Amniotic epithelial cell (primary cell): ENCODE data around the gene GRPEL1.
A peak's percentile ranks its signal among the peaks of the same experiment; 100 is the strongest.

Experiments used
- DNase-seq: peaks from one replicate; pipeline ENCODE4 v3.0.0-alpha.2; 2010; ENCODE audit warnings: low read depth

The GRPEL1 gene

GRCh38 chr4:7045553-7045952 is 22.3 kb downstream of the GRPEL1 start:
- DNase-seq = no peak

GRCh38 chr4:7044137-7044930 is 23.5 kb downstream of the GRPEL1 start:
- no peak for DNase-seq

DNA sequence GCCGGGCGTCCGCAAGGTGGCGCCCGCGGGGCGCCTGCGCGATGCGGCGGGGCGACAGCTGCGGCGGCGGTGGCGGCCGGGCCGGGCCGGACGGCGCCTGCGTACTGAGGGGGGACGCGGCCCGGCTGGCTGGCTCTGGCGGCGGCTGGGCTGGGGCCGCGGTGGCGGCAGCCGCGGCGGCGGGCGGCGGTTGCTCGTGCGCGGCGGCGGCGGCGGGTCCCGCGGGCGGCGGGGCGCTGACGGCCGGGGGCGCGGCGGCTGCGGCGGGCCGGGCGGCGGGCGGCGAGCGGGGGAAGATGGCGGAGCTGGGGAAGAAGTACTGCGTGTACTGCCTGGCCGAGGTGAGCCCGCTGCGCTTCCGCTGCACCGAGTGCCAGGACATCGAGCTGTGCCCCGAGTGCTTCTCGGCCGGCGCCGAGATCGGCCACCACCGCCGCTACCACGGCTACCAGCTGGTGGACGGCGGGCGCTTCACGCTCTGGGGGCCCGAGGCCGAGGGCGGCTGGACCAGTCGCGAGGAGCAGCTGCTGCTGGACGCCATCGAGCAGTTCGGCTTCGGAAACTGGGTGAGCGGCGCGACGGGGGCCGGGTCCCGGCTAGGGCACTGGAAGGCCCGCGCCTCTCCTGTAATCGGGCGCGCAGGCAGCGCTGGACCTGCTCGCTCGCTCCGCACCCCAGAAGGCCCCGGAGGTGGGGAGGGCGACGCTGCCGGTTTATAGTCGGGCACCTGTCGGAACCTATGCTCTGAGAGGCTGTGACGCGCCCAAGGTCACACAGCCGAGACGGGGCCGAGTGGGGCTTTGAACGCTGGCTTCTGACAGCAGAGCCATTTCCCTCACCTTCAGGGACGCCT is 24.4 kb downstream of the GRPEL1 start, which contains the start of gene TADA2B:
TSS of gene TADA2B (plus strand) at position 89 of the 853 bp plus-strand sequence. CDS start at position 297, 208 bp downstream.
- DNase-seq = no peak

DNA sequence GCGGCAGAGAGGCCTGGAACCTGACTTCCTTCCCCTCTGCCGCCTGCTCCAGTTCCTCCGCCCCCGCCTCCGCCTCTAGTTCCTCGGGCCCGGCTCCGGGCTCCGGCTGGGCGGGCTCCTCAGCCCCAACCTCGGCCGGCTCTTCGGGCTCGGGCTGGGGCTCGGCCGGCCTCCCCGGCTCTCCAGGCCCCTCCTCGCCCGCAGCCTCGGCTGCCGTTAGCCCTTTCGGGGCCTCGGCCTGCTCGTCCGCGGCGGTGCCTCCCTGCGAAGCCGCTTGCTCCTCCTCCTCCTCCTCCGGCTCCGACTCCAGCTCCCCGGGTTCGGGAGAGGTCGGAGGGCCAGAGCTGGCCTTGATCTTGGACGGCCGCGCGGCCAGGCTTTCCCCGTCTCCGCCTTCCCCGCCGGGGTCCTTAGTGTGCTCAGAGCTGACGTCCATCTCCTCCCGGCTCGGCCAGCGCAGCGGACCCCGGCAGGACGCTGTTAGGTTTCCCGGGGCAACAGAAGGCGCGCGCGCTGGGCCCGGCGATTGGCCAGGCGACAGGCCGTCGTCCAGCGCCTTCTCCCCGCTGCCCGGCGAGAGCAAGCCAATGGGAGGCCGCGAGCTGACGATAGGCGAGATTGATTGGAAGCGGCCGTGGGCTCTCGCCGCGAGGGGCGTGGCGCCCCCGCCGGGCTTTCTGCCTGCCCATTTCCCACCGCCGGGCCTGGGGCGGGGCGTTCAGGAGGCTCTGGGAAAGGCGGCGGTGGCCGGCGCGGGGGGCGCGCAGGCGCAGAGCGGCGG is 25.2 kb downstream of the GRPEL1 start:
- DNase-seq = peak; percentile 96

- DNase-seq = no peak
Observed at GRCh38 chr4:7041801-7042502, 25.9 kb downstream of the GRPEL1 start.

DNA sequence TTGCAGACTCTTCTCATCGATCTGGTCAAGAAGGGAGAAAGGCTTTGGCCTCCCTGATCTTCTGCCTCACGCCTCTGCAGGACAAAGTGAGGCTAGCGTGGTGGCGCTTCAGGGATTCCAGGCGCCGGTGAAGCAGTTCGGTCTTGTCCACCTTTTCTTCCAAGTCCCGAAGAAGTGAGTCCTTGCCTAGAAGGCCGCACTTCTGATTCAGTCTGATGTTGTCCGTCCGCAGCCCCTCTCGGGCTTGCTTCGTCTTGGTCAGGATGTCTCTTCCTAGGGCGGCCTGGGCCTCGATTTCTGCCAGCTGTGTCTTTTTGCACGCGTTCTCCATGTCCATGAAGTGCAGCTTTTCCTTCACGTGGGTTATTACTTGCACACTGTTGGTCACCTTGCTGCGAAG is 26.6 kb downstream of the GRPEL1 start:
- no peak for DNase-seq

- no peak for DNase-seq
Observed at GRCh38 chr4:7040765-7041164, 27.1 kb downstream of the GRPEL1 start.

GRCh38 chr4:7037425-7037824 is 30.4 kb downstream of the GRPEL1 start:
- no peak for DNase-seq

- peak; percentile 42 for DNase-seq
Observed at GRCh38 chr4:7034262-7035081, 33.4 kb downstream of the GRPEL1 start.

- DNase-seq = no peak
Observed at GRCh38 chr4:7032596-7032995, 35.3 kb downstream of the GRPEL1 start.

- no peak for DNase-seq
Observed at GRCh38 chr4:7031558-7032449, 36.1 kb downstream of the GRPEL1 start.

DNA sequence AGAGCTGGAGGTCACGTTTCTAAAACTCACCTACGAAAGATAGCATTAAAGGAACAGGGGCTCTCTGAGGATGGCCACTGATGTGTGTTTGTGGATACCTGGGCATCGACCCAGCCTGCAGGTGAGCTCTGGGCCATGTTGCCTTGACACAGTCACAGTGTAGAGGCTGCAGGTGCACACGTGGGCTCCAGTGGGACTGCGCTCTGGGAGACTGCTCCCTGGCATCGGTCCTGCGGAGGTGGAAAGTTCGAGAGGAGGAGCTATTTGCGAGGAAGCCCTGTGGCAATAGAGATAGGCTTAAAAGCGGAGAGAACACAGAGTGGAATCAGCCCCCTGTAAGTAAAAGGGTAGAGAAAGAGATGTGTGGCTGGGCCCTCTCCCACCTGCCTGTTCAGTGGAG is 37.0 kb downstream of the GRPEL1 start:
- DNase-seq = no peak

GRCh38 chr4:7029921-7030320 is 37.9 kb downstream of the GRPEL1 start:
- DNase-seq = no peak

DNA sequence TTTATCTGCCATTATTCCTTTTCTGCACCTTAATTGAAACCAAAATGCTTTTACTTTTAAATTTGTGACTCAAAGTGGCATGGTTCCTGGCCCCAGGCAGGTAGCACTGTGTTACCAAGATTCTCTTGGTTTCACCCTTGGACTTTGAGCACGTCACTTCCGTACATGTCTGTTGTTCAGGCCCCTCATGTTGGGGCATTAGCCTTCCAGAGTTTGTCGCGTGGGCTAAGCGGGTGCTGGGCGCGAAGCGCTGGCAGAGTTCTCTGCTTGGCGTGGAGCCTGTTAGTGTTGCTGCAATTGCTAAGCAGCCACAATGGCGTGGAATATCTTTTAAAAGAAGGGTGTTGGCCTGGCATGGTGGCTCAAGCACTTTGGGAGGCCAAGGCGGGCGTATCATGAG is 38.7 kb downstream of the GRPEL1 start:
- DNase-seq = no peak

DNA sequence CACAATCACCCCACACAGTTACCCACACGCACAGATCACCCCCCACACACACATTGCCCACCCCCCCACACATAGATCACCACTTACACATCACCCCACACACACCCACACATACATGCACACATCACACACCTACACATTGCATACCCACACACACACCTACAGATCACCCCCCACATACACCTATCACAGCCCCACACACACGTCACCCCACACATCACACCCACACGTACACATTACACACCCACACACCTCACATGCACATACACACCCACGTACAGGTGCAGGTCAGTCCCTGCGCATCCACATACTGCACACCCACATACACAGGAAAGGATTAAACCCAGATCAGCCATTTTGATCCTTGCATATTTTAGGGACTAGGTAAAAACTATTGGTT is 40.0 kb downstream of the GRPEL1 start:
- no peak for DNase-seq

GRCh38 chr4:7027284-7027683 is 40.6 kb downstream of the GRPEL1 start:
- DNase-seq = no peak

GRCh38 chr4:7026107-7026506 is 41.8 kb downstream of the GRPEL1 start:
- DNase-seq = no peak

GRCh38 chr4:7025040-7025602 is 42.7 kb downstream of the GRPEL1 start:
- no peak for DNase-seq

GRCh38 chr4:7024336-7024890 is 43.5 kb downstream of the GRPEL1 start:
- DNase-seq = no peak
